K562 (cell line): Measurements from ENCODE around the gene SCRG1.

ENCODE experiments used
- CBX2 ChIP-seq: fragments of 200-600 bp; sonication (generic); IDR thresholded peaks from one replicate; pipeline ENCODE4 v1.6.1; 2012; ENCODE audit warnings: mild to moderate bottlenecking, low read length, inconsistent platforms; ENCODE audit not compliant: insufficient read depth, poor library complexity, severe bottlenecking
- CREB3 ChIP-seq: fragments of 450-650 bp; conservative IDR thresholded peaks from 2 replicates; pipeline ENCODE4 v1.6.1; 2016; ENCODE audit warnings: missing genetic modification characterization, low read depth, mild to moderate bottlenecking, missing compliant biosample characterization, moderate library complexity
- FOXP4 ChIP-seq: sonication (generic); formaldehyde crosslinking; IDR thresholded peaks from 2 replicates; pipeline ENCODE4 v1.8.0; 2022; ENCODE audit warnings: mild to moderate bottlenecking, missing genetic modification reagents, borderline replicate concordance
- JUN ChIP-seq, 2 experiments: sonication (generic) in 1 of 2; formaldehyde crosslinking in 1 of 2; IDR thresholded peaks; 2 replicates each; pipeline versions ENCODE4 v1.6.1 to v1.8.0; 2012 to 2022; ENCODE audit warnings: borderline replicate concordance in 2 of 2, mild to moderate bottlenecking in 2 of 2, improper control_type of control experiment in 1 of 2, low read depth in 1 of 2, low read length in 1 of 2, missing genetic modification reagents in 1 of 2
- POLR2A ChIP-seq: fragments of 450-650 bp; conservative IDR thresholded peaks from 2 replicates; pipeline ENCODE4 v1.6.1; 2016
- THAP12 ChIP-seq: fragments of 250-450 bp; sonication (Bioruptor Pico); IDR thresholded peaks from 2 replicates; pipeline ENCODE4 v1.9.0; 2021; ENCODE audit warnings: mild to moderate bottlenecking, inconsistent platforms
- UBTF ChIP-seq, 2 experiments: IDR thresholded peaks; 2 replicates each; pipeline ENCODE4 v1.6.1; 2012; ENCODE audit warnings: improper control_type of control experiment in 2 of 2, low read depth in 2 of 2, low read length in 2 of 2, borderline replicate concordance in 1 of 2
- ZNF146 ChIP-seq: IDR thresholded peaks from one replicate; pipeline ENCODE4 v1.6.1; 2018; ENCODE audit warnings: missing compliant biosample characterization; ENCODE audit not compliant: unreplicated experiment
- ZNF274 ChIP-seq: IDR thresholded peaks from 2 replicates; pipeline ENCODE4 v1.6.1; 2011; ENCODE audit warnings: low read depth, mild to moderate bottlenecking, low read length, moderate library complexity, borderline replicate concordance

- TF ChIP-seq ZNF274 (no peak), UBTF (IDR thresholded peaks at IDR 0.05; ENCODE audit: borderline replicate concordance in 1 of 2, low read depth in 2 of 2, low read length in 2 of 2) (no peak), JUN (IDR thresholded peaks at IDR 0.05; ENCODE audit: borderline replicate concordance, low read depth, low read length) (no peak), JUN (CRISPR knock-in tag; IDR thresholded peaks at IDR 0.05; ENCODE audit: borderline replicate concordance) (no peak), POLR2A (no peak), CREB3 (tag) (no peak), CBX2 (no peak), FOXP4 (CRISPR knock-in tag) (no peak), ZNF146 (CRISPR knock-in tag) (no peak), THAP12 (CRISPR knock-in tag) (no peak)
These were observed 1.3 kb downstream of the SCRG1 start for GRCh38 chr4:173397604-173398003.
